Breast epithelium (tissue), 3 donors: Measurements from ENCODE around the gene CCDC83.

ENCODE experiments used
- POLR2A ChIP-seq: fragments of 450-650 bp; IDR thresholded peaks from one replicate; pipeline ENCODE4 v1.6.1; 2016; ENCODE audit warnings: antibody characterized with exemption, mild to moderate bottlenecking, moderate library complexity
- POLR2AphosphoS5 ChIP-seq, 3 donors: sonication (generic); formaldehyde crosslinking; IDR thresholded peaks; one replicate each; pipeline ENCODE4 v1.6.1; 2017; ENCODE audit warnings: antibody characterized with exemption in 3 of 3
- TF ChIP-seq, protein P1 (sequence below), 3 donors: fragments of 450-650 bp; IDR thresholded peaks; one replicate each; pipeline ENCODE4 v1.5.1; 2016 to 2017; ENCODE audit warnings: antibody characterized with exemption in 3 of 3, mild to moderate bottlenecking in 3 of 3, moderate library complexity in 3 of 3

DNA sequence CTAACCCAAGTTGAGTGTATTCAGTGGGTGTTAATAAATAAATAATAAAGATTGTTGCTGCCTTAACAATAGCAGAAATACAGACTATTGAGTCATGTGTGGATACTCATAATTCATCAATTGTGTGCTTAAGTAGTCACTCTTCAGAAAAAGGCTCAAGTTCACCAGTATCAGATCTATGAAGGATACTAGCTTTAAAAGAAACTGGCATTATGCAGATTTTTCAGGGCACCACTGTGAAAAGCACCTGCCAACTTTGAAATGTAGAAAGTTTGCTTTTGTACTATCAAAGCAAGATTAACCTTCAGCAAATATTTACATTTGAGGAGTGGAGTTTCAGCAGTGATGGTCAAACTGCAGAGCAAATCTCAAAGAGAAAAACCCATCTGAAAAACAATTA, 24.1 kb upstream of the CCDC83 start:
- no peak for TF ChIP-seq POLR2AphosphoS5 (IDR thresholded peaks at IDR 0.05)
- TF ChIP-seq, protein P1, sequence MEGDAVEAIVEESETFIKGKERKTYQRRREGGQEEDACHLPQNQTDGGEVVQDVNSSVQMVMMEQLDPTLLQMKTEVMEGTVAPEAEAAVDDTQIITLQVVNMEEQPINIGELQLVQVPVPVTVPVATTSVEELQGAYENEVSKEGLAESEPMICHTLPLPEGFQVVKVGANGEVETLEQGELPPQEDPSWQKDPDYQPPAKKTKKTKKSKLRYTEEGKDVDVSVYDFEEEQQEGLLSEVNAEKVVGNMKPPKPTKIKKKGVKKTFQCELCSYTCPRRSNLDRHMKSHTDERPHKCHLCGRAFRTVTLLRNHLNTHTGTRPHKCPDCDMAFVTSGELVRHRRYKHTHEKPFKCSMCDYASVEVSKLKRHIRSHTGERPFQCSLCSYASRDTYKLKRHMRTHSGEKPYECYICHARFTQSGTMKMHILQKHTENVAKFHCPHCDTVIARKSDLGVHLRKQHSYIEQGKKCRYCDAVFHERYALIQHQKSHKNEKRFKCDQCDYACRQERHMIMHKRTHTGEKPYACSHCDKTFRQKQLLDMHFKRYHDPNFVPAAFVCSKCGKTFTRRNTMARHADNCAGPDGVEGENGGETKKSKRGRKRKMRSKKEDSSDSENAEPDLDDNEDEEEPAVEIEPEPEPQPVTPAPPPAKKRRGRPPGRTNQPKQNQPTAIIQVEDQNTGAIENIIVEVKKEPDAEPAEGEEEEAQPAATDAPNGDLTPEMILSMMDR (IDR thresholded peaks at IDR 0.05): no peak
- no peak for TF ChIP-seq POLR2A
